Midbrain (tissue), 1 donor: ENCODE results near the gene TRAIP.
"Not testable (repeated sequence)": the region's sequence is repeated elsewhere in the genome, so short reads cannot be mapped to it uniquely, and the experiment has no call there.

ENCODE experiments used
- DNase-seq: peaks from one replicate; lab custom pipeline; 2025; lab: John Stamatoyannopoulos, UW

Gene TRAIP, protein sequence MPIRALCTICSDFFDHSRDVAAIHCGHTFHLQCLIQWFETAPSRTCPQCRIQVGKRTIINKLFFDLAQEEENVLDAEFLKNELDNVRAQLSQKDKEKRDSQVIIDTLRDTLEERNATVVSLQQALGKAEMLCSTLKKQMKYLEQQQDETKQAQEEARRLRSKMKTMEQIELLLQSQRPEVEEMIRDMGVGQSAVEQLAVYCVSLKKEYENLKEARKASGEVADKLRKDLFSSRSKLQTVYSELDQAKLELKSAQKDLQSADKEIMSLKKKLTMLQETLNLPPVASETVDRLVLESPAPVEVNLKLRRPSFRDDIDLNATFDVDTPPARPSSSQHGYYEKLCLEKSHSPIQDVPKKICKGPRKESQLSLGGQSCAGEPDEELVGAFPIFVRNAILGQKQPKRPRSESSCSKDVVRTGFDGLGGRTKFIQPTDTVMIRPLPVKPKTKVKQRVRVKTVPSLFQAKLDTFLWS

DNA sequence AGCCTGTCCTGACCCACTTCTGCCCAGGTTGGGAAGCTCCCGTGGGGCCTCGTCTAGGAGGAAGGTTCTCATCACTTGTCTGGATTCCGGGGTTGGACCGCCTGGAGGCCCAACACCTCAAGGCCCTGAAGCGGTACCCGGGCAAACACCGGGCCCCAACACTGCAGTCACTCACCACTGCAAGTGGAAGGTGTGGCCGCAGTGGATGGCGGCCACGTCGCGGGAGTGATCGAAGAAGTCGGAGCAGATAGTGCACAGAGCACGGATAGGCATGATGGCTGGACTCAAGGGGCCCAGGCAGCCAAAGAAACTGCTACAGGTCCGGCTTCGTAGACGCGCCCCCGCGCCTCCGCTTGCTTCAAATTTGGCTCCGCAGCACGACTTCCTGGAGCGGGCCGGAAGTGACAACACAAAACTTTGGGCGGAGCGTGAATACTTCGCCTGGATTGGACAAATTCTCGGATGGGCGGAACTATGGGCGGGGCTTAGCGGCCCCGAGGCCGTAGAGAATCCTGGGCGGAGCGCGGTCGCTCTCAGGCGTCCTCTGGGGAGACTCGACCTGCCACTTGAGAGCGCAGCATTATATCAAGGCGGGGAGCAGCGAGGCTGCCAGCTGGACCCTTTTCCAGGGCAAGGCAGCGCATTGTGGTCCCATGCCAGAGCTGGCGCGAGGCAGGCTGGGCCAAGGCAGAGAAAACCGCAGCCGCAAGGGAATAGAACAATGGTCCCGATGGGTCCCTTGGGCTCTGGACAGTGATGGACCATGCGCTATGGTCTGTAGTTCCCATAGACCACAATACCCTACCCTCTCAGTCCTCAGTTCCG, at the start of gene TRAIP:
Gene TRAIP, minus strand, starts transcription at position 384 of the 825 bp plus-strand sequence. Its CDS starts 111 bp downstream, at position 273.
- DNase-seq: peak; percentile 95

DNA sequence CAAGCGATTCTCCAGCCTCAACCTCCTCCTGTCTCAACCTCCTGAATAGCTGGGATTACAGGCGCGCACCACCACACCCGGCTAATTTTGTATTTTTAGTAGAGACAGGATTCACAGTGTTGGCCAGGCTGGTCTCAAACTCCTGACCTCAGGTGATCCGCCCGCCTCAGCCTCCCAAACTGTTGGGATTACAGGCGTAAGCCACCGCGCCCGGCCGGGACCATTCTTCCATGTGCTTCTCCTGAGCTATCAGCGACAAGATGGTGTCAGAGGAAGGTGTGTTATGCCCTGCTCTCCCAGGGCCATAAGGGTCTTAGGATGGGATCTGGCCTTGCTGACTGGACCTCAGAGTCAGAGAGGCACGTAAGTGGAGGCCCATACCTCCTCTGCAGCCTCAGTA, 48.1 kb upstream of the TRAIP start:
- not testable (repeated sequence) for DNase-seq

DNA sequence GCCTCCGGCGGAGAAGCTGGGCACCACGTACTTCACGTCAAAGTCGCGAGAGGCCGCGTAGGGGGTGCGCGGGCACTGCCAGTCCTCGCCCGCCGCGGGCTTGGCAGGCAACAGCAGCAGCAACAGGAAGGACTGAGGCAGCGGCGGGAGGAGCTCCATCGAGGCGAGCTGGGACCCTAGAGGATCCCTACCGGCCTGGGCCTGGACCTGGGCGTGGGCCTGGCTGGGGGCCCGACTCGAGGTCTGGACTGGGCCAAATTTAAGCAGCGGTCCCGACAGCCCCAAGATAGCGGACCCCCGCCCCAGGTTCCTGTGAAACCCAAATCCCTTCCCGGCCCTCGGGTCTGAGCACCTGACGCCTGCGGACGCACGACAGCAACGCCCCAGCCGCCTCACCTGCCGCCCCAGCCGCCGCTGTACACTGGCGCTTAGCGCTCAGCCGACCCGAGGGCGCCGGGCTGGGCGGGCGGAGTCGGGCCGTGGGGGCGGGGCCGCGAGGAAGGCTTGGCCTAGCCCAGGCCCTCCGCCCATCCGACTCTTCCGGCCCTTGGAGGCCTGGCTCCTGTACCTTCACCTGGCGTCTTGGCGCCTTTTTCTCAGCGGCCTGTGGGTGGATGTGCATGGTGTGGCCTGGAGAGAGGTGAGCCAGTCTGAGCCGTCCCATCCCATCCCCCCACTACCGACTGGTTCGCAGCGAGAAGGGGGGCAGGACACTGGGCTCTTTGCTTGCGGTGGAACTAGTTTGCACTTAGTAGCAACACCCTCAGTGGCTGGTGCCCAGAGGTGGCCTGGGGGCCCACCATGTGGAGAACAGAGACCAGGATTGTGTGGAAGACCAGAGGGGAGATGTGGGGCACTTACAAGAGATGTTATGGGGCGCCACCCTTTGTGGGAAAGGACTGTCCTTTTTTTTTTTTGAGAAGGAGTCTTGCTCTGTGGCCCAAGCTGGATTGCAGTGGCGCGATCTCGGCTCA, 47.4 kb upstream of the TRAIP start, which contains the start of gene MST1R:
Gene MST1R, minus strand, starts transcription at position 423 of the 974 bp plus-strand sequence. Its CDS starts 264 bp downstream, at position 159.
- DNase-seq: no peak

DNA sequence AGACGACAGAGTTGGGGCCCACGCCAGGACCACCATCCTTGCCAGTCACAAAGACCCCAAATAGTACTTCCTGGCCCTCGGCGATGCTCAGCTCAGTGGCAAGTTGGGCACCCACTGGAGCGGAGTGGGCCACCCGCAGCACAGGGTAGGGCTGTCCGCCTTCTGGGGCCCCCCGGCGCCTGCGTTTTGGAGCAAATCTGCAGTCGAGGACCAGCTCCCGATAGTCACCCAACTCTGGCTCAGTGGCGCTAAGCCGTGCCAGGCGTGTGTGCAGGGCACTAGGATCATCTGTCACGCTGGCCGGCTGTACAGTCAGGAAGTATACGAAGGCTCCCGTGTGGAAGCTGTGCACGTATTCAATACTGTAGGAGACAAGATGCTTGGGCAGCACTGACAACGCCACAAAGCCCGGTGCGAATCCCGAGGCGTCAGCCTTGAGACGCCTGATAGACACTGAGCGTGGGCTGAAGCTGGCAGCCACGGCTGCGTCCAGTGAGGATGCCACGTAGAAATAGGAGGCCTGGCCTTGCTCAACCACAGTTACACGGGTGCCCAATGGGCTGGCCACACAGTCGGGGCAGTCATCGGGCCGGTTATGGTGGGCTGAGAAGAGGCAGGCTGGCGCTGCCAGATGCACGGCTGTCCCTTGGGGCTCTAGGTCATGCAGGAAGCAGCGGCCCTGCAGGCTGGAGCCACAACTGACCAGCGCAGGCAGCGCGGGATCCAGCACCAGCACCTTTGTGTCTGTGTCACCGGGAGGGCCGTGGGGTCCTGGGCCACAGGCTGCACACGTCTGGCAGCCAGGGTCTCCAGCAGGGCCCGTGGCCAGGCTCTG, 46.4 kb upstream of the TRAIP start:
- no peak for DNase-seq

DNA sequence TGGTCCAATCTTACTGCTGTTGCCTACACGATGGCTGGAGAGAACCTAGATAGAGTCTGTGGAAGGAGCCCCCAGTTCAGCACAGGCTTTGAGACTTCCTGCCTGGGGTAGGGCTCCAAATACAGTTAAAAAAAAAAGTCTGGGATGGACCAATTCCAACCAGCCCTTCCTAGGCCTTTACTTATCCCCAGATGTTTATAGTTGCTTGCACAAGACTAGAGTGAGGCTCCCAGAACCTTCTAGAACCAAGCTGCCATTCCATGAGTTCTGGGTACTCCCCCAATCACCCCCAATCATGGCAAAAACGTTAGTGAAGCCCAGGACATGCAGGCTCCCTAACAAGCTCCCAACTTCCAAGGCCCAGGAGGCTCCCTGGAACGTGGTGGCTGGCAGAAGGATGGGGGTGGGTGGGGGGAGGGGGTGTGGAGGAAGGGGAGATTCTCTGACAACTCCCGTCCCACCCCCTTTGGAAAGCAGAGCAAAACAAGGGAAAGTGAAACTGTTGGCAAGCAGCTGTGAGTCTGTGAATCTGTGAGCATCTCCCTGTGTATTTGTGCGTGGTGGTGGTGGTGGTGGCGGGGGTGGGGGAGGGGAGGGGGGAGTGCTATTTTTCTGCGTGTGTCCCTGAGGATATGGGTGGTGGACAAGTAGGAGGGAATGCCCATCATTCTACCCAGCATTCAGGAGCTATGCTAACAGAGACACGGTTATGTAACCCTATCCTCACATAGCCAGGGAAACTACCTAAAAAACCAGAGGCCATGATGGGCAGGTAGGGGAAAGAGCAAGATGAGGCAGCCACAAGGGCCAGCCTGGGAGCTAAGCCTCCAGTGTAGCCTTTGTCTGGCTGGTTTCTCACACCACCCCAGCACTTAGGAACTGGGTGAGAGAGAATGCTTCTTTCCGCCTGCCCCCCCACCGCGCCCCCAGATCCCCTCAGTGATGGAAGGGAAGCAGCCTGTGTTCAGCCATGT, 45.3 kb upstream of the TRAIP start:
- no peak for DNase-seq

DNA sequence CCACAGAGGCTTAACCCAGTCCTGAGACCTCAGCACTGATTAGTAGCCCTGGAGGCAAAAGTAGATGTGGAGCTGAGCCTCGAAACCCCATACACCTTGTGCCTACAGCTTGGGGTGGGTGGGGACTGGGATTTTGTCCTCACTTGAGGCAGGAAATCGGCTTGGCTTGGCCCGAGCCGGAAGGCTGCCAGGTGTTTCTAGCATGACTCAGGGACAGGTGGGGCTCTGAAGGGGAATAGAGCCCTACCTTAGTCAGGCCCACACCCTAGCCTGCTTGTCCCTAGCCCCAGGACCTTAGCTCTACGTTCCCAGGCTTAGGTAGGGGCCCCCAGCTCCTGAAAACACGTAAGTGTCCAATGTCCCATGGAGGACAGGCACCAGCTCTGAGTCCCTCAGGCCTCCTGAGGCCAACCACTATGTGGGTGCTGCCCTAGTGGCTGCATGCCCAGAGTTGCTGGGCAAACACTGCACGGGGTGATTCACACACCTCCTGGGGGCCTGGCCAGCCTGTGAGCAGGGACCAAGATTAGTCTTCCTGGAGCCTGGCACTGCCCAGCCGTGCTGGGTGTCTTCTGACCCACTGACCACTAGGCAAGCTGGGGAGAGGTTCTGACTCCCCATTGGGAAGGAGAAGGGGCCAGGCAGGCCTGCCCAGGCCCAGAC, 44.3 kb upstream of the TRAIP start:
- no peak for DNase-seq

DNA sequence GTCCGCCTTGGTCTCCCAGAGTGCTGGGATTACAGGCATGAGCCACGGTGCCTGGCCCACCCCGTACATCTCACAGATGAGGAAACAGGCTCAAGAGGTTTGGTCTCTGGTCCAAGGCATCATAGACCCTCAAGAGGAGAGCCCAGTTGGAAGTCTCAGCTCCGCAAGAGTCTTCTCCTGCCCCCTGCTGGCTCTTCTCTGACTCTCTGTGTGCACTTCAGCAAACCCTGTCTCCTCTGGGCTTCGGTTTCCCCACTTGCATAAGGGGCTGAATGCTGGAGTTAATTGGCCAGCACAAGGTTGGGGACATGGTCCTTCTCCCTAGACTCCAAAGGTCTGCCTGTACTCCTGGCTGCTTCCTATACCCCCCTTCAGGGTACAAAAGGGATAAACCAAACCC, 43.5 kb upstream of the TRAIP start:
- no peak for DNase-seq

DNA sequence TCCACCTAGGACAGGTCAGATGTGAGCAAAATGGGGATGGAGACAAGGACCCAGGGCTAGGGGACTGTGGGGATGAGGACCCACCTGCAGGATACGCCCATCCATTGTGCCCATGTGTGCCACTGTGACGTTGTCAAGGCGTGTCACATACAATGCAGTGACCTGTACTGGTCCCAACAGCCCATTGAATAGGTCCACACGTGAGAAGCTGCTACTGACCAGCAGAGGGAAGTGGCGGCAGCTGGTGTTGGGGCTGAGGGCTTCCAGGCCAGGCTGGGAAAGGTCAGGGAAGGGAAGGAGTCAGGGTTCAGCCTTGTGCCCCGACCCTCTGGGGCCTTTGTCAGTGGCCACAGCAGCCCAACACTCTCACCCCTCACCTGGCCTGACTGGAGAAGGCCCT, 42.6 kb upstream of the TRAIP start:
- no peak for DNase-seq

DNA sequence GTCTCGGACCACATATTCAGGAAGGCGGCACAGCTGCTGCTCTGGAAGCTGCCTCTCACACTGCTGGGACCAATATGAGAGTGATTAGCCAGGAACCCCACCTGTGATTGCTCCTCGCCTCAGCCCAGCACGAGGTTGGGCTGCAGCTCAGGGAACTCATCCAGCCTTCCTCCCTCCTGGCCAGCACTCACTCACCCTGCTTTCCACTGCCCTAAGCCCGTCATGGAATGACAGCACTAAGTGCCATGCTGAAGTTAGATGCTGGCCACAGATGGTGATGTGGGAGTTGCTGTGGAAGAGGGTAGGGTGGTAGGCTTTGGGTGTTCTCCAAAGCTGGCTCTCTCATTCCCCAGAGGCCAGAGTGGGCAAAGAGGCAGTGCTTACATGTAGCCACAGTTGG, 40.0 kb upstream of the TRAIP start:
- DNase-seq: no peak

DNA sequence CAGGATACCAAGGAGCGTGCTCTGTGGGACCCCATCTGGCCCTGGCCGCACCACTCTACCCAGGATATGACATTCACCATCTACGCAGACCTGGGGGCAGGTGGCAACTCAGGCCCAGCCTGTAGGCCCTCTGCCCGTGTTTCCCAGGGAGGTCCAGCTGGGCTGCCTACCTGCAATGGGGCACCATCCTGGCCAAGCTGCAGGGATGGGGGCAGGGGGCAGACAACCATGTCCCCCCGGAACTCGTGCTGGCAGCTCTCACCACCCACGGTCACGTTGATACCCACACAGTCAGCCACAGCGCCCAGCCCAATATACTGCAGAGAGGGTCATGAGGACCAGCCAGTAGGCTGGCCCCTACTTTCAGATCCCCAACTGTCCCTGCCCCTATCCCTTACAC, 39.4 kb upstream of the TRAIP start:
- no peak for DNase-seq

DNA sequence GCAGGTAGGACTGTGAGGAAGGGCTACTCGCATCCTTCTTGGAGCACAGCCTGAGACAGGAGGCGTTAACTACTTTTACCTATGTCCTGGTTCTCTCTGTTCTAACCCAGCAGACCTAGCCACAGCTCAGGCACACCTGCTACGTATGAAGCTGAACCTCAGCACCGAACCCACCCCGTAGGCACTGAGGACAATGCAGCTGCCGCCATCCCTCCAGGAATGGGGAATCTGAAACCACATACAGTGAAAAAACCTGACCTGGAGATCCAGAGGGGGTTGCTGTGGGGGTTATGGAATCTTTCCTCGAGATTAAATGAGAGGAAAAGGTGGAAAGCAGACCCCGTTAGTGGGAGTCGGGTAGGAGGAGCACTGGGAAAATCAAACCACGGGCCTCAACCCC, 32.9 kb upstream of the TRAIP start:
- DNase-seq: no peak

DNA sequence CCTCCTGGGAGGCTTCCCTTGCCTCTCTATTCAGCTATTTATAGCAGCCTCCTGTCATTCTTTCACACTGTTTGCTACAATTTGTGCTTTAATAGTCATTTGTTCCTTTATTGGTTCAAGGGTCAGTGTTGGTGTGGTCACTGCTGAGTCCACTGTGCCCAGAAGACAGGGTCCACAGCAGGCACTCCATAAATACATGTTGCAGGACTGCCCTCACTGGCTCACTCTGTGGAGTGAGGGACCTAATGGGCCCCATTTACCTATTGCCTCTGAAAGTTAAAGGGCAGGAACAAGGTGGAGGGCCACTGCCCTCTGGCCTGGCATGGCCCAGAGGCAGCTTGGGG, 30.5 kb upstream of the TRAIP start:
- no peak for DNase-seq

DNA sequence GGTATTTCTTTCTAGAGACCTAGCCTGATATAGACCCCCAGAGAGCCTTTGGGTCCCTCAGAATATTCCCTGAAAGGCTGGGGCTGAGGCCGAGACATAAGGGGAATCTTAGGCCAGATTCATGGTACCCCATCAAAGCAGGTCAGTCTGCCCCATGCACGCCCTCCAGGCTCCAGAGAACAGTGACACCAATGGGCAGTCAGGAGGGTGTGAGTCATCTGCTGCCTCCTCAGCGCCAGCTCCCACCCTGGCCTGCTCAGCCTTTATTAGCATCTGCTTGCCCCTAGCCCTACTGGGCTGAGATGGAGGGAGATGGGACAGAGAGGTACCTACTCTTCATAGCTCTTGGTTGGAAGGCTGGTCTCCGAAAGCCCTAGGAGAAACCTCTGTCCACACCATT, 27.6 kb upstream of the TRAIP start:
- no peak for DNase-seq

DNA sequence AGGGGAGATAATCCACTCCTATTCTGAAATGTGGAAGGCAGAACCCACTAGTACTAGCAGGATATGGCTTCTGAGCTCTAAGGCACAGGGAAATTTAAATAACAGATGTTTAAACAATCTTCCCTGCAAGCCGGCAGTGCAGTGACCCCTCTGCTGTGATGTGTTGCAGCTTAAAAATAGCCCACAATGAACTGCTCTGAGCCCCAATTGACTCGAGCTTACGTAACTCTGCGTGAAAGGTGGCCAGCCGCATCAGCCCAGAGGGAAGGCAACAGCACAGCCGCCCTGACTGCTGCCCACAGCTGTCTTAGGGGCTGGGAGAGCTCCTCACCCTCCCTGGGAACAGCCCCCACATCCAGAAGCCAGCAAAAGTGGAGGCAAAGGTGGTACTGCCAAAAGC, 25.8 kb upstream of the TRAIP start:
- DNase-seq: no peak

DNA sequence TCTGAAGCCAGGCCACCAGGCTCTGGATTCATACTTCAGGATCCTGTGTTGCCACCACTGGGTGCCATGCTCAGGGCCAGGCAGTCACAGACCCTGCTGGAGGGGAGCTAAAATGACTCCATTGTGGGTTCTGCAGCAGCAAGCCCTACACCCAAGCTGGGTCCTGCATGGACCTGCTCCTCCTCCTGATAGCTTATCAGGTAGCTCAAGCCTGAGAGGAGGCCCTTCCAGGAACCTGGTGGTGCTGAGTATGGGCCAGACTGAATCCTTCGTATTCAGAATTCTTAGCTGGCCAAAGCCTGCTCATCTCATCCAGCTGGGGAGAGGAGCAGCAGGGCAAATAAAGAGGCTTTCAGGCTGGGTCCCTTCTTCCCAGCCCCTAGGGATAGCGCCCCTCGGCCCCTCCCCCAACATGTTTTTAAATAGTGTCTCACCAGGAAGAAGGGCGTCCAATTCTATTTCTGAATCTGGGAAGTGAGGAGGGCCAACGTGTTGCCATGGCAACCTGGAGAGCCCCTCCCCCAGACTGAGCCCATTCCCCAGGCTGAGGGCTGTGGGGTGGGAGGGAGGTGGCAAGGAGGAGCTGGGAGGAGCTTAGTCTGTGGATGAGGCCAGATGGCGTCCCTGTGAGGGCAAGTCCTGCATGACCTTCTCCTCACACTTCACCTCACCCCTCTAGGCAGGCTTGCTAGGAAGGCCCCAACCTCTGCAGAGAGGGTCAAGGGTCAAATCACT, 24.4 kb upstream of the TRAIP start:
- DNase-seq: no peak

DNA sequence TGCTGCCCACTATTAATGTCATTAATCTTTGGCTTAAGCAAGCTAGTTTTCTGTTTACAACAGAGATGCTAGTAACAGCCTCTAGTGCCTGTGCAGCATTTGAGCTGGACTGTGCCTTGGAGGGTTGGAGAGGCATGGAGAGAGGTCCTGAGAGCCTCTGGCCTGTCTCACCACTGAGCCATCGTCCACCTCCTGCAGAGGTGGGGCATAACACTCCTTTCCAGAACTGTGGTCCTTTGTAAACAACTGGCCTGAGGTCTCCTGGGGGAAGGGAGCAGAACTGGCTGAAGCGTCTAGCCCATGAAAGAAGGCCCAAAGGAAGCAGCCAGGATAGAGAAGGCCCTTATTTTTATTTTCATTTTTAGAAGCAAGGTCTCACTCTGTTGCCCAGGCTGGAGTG, 23.4 kb upstream of the TRAIP start:
- no peak for DNase-seq

DNA sequence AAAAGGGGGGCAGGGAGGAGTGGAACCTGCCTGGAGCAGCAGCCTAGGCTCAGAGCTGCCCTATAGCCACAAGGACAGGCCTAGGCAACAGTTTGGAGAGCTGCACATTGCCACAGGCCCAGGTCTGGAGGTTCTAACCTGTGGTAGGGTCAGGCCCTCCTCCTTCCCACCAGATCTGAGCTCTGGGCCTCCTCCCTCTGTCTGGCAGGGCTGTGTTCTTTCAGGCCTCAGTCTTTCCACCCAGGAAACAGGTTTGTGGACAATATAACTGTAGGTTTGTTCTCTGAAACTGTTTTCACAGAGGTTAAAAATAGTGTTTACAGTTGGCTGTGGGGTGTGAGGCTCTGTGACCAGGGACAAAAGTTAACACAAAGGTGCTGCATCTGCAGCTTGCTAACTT, 22.3 kb upstream of the TRAIP start:
- no peak for DNase-seq

DNA sequence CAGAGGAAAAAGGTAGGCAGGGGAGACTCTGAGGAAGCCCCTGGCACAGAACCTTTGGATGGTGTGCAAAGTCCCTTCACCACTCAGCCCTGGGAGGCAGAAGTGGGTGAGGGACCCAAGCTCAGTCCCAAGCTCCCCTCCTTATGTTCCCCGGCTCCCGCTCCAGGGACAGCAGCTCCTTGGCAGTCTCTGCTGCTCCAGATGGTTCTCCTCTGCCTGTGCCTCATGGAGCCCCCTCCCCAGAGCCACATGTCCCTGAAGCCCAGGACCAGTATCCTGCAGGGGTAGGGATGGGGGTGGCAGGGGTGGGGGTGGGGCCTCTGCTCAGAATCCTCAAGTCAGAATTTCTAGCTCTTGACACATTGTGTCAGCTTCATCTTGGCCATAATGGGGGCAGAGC, 21.4 kb upstream of the TRAIP start:
- no peak for DNase-seq

DNA sequence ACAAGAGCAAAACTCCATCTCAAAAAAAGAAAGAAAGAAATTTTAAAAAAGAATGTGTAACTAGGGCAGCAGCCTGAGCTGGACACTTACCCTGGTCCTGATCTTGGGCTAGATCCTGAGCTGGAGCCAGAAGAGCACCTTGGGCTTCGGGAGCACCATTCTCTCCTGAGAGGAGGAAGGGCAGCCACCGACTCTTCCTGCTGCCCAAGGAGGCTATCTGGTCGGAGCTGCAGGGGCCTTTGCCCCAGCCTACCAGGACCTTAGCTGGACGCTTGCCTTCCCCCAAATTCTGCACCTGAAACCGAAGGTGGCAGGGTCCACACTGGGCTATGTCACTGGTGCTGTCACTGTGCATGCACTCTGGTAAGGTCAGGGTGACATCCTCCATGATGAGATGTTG, 20.2 kb upstream of the TRAIP start:
- no peak for DNase-seq
